ENCODE results near the gene KLHDC10.
"Not testable (repeated sequence)": the region's sequence is repeated elsewhere in the genome, so short reads cannot be mapped to it uniquely, and the experiment has no call there.

KLHDC10 gene

GRCh38 chr7:130174237-130174959, 104.1 kb downstream of the KLHDC10 start:
- Histone ChIP-seq H3K9me3 (ENCODE audit: insufficient read depth, low read depth, low read length) (no peaks in the 10 kb centered on the region), H3K4me1 (ENCODE audit: insufficient read depth, low read length) (no peaks in the 10 kb centered on the region), H3K27ac (ENCODE audit: low read depth, low read length) (no peak overlapping the region), H3K36me3 (ENCODE audit: insufficient read depth, low read length) (peaks cover 90% of the 10 kb centered on the region), H3K9ac (ENCODE audit: low read depth, low read length) (no peak overlapping the region), H3K4me3 (ENCODE audit: low read length) (no peak overlapping the region), H3K27me3 (ENCODE audit: insufficient read depth, low read length) (no peaks in the 10 kb centered on the region)
- 95% methylated on average over 3 of the region's 4 CpGs for WGBS

- H3K36me3 ChIP-seq (ENCODE audit: insufficient read depth, low read length), result peaks cover 91% of the 10 kb centered on the region
- WGBS, result 96% methylated on average over 3 of the region's 4 CpGs
- H3K9ac ChIP-seq (ENCODE audit: low read depth, low read length), result no peak overlapping the region
These were observed 107.9 kb downstream of the KLHDC10 start for GRCh38 chr7:130178251-130178650.

GRCh38 chr7:130179631-130180030, 109.3 kb downstream of the KLHDC10 start:
- Histone ChIP-seq H3K4me3 (ENCODE audit: low read length) (no peak overlapping the region), H3K36me3 (ENCODE audit: insufficient read depth, low read length) (peaks cover 91% of the 10 kb centered on the region), H3K27ac (ENCODE audit: low read depth, low read length) (no peak overlapping the region), H3K4me1 (ENCODE audit: insufficient read depth, low read length) (no peaks in the 10 kb centered on the region), H3K27me3 (ENCODE audit: insufficient read depth, low read length) (no peaks in the 10 kb centered on the region), H3K9me3 (ENCODE audit: insufficient read depth, low read depth, low read length) (no peaks in the 10 kb centered on the region), H3K9ac (ENCODE audit: low read depth, low read length) (no peak overlapping the region)
- 100% methylated on average over 2 of the region's 2 CpGs for WGBS

More at GRCh38 chr7:130178251-130178650, 107.9 kb downstream of the KLHDC10 start:
- no peak overlapping the region for H3K27ac ChIP-seq (ENCODE audit: low read depth, low read length)
- H3K9me3 ChIP-seq (ENCODE audit: insufficient read depth, low read depth, low read length), result no peaks in the 10 kb centered on the region
- no peaks in the 10 kb centered on the region for H3K4me1 ChIP-seq (ENCODE audit: insufficient read depth, low read length)
- H3K4me3 ChIP-seq (ENCODE audit: low read length), result no peak overlapping the region
- H3K27me3 ChIP-seq (ENCODE audit: insufficient read depth, low read length), result no peaks in the 10 kb centered on the region

GRCh38 chr7:130180571-130181262, 110.4 kb downstream of the KLHDC10 start:
- Histone ChIP-seq H3K4me1 (ENCODE audit: insufficient read depth, low read length) (no peaks in the 10 kb centered on the region), H3K9me3 (ENCODE audit: insufficient read depth, low read depth, low read length) (no peaks in the 10 kb centered on the region), H3K9ac (ENCODE audit: low read depth, low read length) (no peak overlapping the region), H3K4me3 (ENCODE audit: low read length) (no peak overlapping the region), H3K27me3 (ENCODE audit: insufficient read depth, low read length) (no peaks in the 10 kb centered on the region), H3K36me3 (ENCODE audit: insufficient read depth, low read length) (peaks cover 88% of the 10 kb centered on the region), H3K27ac (ENCODE audit: low read depth, low read length) (no peak overlapping the region)
- 96% methylated on average over 9 of the region's 9 CpGs for WGBS

GRCh38 chr7:130181263-130181605, 110.9 kb downstream of the KLHDC10 start:
- no peaks in the 10 kb centered on the region for H3K27me3 ChIP-seq (ENCODE audit: insufficient read depth, low read length)

GRCh38 chr7:130182990-130183389, 112.7 kb downstream of the KLHDC10 start:
- Histone ChIP-seq H3K9me3 (ENCODE audit: insufficient read depth, low read depth, low read length) (no peaks in the 10 kb centered on the region), H3K4me1 (ENCODE audit: insufficient read depth, low read length) (no peaks in the 10 kb centered on the region), H3K9ac (ENCODE audit: low read depth, low read length) (no peak overlapping the region), H3K27me3 (ENCODE audit: insufficient read depth, low read length) (no peaks in the 10 kb centered on the region), H3K27ac (ENCODE audit: low read depth, low read length) (no peak overlapping the region), H3K36me3 (ENCODE audit: insufficient read depth, low read length) (peaks cover 76% of the 10 kb centered on the region), H3K4me3 (ENCODE audit: low read length) (no peak overlapping the region)
- WGBS, result 100% methylated on average over 1 of the region's 2 CpGs

More at GRCh38 chr7:130181263-130181605, 110.9 kb downstream of the KLHDC10 start:
- no peaks in the 10 kb centered on the region for H3K4me1 ChIP-seq (ENCODE audit: insufficient read depth, low read length)
- no peak overlapping the region for H3K9ac ChIP-seq (ENCODE audit: low read depth, low read length)
- H3K27ac ChIP-seq (ENCODE audit: low read depth, low read length), result no peak overlapping the region
- H3K9me3 ChIP-seq (ENCODE audit: insufficient read depth, low read depth, low read length), result no peaks in the 10 kb centered on the region
- peaks cover 85% of the 10 kb centered on the region for H3K36me3 ChIP-seq (ENCODE audit: insufficient read depth, low read length)
- no peak overlapping the region for H3K4me3 ChIP-seq (ENCODE audit: low read length)
- 95% methylated on average over 2 of the region's 2 CpGs for WGBS

- H3K36me3 ChIP-seq (ENCODE audit: insufficient read depth, low read length), result peaks cover 74% of the 10 kb centered on the region
These were observed 114.0 kb downstream of the KLHDC10 start for GRCh38 chr7:130184349-130184748.

More at GRCh38 chr7:130184349-130184748, 114.0 kb downstream of the KLHDC10 start:
- H3K27ac ChIP-seq (ENCODE audit: low read depth, low read length); H3K27me3 ChIP-seq (ENCODE audit: insufficient read depth, low read length); H3K4me3 ChIP-seq (ENCODE audit: low read length); H3K4me1 ChIP-seq (ENCODE audit: insufficient read depth, low read length); H3K9me3 ChIP-seq (ENCODE audit: insufficient read depth, low read depth, low read length); H3K9ac ChIP-seq (ENCODE audit: low read depth, low read length): not testable (repeated sequence)
- WGBS, result 96% methylated on average over 5 of the region's 5 CpGs

Data from HUES64 (cell line).